ENCODE results near the gene PPM1J. TPM values are rescaled to one million over a fixed set of nuclear protein-coding genes. Genes with fewer than 3 reads are reported as not detected.
A peak's percentile ranks its signal among the peaks of the same experiment; 100 is the strongest.
"Not testable (repeated sequence)": the region's sequence is repeated elsewhere in the genome, so short reads cannot be mapped to it uniquely, and the experiment has no call there.

The PPM1J gene
- total RNA-seq, 1 donor from 2014 or later = 5.2 TPM

DNA sequence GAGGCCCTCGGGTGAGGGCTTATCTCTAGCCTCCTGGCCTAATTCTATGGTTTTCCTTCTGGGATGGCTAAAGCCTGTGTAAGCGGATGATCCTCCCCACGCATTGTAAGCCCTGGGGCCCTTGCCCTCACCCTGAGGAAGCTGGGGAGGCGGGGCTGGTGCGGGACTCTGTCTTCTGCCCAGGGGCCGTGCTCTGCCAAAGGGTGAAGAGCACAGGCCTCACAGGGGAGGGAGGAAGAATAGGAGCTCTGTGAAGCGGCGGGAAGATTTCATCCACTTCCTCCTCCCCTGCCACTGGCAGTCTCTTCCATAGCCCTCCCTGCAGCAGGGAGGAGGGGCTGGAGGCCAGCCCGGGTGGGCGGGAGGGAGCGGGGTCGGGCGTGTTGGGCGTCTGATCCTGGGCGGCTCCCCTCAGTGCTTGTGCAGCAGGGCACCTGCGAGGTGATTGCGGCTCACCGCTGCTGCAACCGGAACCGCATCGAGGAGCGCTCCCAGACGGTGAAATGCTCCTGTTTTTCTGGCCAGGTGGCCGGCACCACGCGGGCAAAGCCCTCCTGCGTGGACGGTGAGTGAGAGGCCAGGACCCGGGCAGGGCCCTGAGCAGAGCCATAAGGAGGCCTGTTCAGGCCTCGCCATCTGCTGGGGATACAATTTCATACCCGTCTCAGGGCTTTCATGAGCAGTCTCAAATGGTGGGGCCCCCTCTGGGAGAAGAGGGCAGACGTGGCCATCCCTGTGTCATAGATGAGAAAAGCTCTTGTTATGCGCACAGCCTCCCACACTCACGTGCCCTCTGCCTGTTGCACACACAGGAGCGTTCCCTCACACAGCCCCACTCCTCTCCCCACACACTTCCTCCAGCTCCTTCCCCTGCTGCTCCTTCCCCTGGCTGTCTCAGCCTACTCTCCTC lies 7.7 kb upstream of the PPM1J start:
- H3K27me3 ChIP-seq (ENCODE audit: insufficient read depth, low read length) = peaks cover 4% of the 10 kb centered on the region
- H3K36me3 Mint-ChIP-seq (ENCODE audit: low read depth, unreplicated experiment) = no peaks in the 10 kb centered on the region
- peak overlapping the region; percentile 86 for H3K27ac Mint-ChIP-seq (ENCODE audit: unreplicated experiment)
- H3K79me2 ChIP-seq (ENCODE audit: insufficient read depth, low read length) = no peaks in the 10 kb centered on the region
- no peak overlapping the region for H3K4me3 Mint-ChIP-seq (ENCODE audit: unreplicated experiment)
- peaks cover 16% of the 10 kb centered on the region for H3K4me1 Mint-ChIP-seq (ENCODE audit: low read depth, unreplicated experiment)
- peaks cover 16% of the 10 kb centered on the region for H3K27me3 Mint-ChIP-seq (ENCODE audit: low read depth, unreplicated experiment)
- FAIRE-seq (no peak), DNase-seq (ENCODE audit: low read depth) (no peak)
- no peaks in the 10 kb centered on the region for H3K9me3 Mint-ChIP-seq (ENCODE audit: unreplicated experiment)
- no peaks in the 10 kb centered on the region for H3K9me3 ChIP-seq (ENCODE audit: insufficient read depth, low read depth, low read length)
- peaks cover 17% of the 10 kb centered on the region for H3K4me1 ChIP-seq (ENCODE audit: insufficient read depth, low read length)
- no peak overlapping the region for H3K27ac ChIP-seq (ENCODE audit: low read depth, low read length)
- no peaks in the 10 kb centered on the region for H3K36me3 ChIP-seq (ENCODE audit: insufficient read depth, low read length)
- no peak overlapping the region for H3K4me3 ChIP-seq (ENCODE audit: insufficient read depth, low read depth, low read length)
- peak overlapping the region; percentile 68 for H3K4me2 ChIP-seq (ENCODE audit: low read length)
- peak overlapping the region; percentile 18 for H3K9ac ChIP-seq (ENCODE audit: low read length)
- H2AFZ ChIP-seq (ENCODE audit: low read depth, low read length) = peak overlapping the region; percentile 81
- TF ChIP-seq, protein P1, sequence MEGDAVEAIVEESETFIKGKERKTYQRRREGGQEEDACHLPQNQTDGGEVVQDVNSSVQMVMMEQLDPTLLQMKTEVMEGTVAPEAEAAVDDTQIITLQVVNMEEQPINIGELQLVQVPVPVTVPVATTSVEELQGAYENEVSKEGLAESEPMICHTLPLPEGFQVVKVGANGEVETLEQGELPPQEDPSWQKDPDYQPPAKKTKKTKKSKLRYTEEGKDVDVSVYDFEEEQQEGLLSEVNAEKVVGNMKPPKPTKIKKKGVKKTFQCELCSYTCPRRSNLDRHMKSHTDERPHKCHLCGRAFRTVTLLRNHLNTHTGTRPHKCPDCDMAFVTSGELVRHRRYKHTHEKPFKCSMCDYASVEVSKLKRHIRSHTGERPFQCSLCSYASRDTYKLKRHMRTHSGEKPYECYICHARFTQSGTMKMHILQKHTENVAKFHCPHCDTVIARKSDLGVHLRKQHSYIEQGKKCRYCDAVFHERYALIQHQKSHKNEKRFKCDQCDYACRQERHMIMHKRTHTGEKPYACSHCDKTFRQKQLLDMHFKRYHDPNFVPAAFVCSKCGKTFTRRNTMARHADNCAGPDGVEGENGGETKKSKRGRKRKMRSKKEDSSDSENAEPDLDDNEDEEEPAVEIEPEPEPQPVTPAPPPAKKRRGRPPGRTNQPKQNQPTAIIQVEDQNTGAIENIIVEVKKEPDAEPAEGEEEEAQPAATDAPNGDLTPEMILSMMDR (IDR thresholded peaks at IDR 0.05; ENCODE audit: insufficient read depth, low read depth, low read length) = no peak
- TF ChIP-seq EZH2 (IDR thresholded peaks at IDR 0.05; ENCODE audit: insufficient read depth, low read length) = no peak
- no peaks in the 10 kb centered on the region for H4K20me1 ChIP-seq (ENCODE audit: insufficient read depth, low read length)

DNA sequence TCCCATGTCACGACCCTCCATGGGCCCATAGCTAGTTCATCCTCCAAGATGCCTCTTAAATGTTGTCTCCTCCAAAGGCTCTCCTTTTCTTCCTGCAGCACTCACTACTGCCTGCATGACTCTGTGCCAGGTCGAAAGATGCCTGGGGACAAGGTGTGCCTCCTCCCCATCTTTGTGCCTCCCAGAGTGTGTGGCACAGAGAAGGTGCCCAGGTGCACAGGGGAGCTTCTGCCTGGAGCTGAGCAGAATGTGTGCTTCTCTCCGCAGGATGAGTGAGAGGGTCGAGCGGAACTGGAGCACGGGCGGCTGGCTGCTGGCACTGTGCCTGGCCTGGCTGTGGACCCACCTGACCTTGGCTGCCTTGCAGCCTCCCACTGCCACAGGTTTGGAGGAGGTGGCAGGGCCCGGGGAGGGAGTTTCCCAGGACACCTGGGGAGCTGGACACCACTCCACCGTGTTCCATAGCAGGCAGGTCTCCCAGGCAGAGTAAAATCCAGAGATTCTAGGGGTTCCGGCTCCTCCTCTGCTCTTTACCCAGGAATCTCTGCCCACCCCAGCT lies 6.9 kb upstream of the PPM1J start:
- no peak for TF ChIP-seq EZH2 (IDR thresholded peaks at IDR 0.05; ENCODE audit: insufficient read depth, low read length)
- TF ChIP-seq, protein P1 (IDR thresholded peaks at IDR 0.05; ENCODE audit: insufficient read depth, low read depth, low read length) = no peak
- Mint-ChIP-seq H3K36me3 (ENCODE audit: low read depth, unreplicated experiment) (no peaks in the 10 kb centered on the region), H3K4me3 (ENCODE audit: unreplicated experiment) (no peak overlapping the region), H3K27me3 (ENCODE audit: low read depth, unreplicated experiment) (peaks cover 16% of the 10 kb centered on the region), H3K9me3 (ENCODE audit: unreplicated experiment) (no peaks in the 10 kb centered on the region), H3K4me1 (ENCODE audit: low read depth, unreplicated experiment) (peaks cover 13% of the 10 kb centered on the region), H3K27ac (ENCODE audit: unreplicated experiment) (no peak overlapping the region)
- peak overlapping the region; percentile 81 for H2AFZ ChIP-seq (ENCODE audit: low read depth, low read length)
- no peak for DNase-seq (ENCODE audit: low read depth)
- no peak overlapping the region for H3K4me3 ChIP-seq (ENCODE audit: insufficient read depth, low read depth, low read length)
- H3K9me3 ChIP-seq (ENCODE audit: insufficient read depth, low read depth, low read length) = no peaks in the 10 kb centered on the region
- no peak overlapping the region for H3K27ac ChIP-seq (ENCODE audit: low read depth, low read length)
- H3K27me3 ChIP-seq (ENCODE audit: insufficient read depth, low read length) = peaks cover 4% of the 10 kb centered on the region
- H3K79me2 ChIP-seq (ENCODE audit: insufficient read depth, low read length) = no peaks in the 10 kb centered on the region
- no peaks in the 10 kb centered on the region for H3K36me3 ChIP-seq (ENCODE audit: insufficient read depth, low read length)
- H3K4me2 ChIP-seq (ENCODE audit: low read length) = no peak overlapping the region
- peaks cover 17% of the 10 kb centered on the region for H3K4me1 ChIP-seq (ENCODE audit: insufficient read depth, low read length)
- FAIRE-seq = no peak
- no peak overlapping the region for H3K9ac ChIP-seq (ENCODE audit: low read length)
- H4K20me1 ChIP-seq (ENCODE audit: insufficient read depth, low read length) = no peaks in the 10 kb centered on the region

GRCh38 chr1:112721294-112721693 lies 6.2 kb upstream of the PPM1J start:
- DNase-seq (ENCODE audit: low read depth); H3K36me3 ChIP-seq (ENCODE audit: insufficient read depth, low read length); H3K4me2 ChIP-seq (ENCODE audit: low read length); H3K36me3 Mint-ChIP-seq (ENCODE audit: low read depth, unreplicated experiment); H3K27ac ChIP-seq (ENCODE audit: low read depth, low read length); H3K9ac ChIP-seq (ENCODE audit: low read length); H3K4me3 Mint-ChIP-seq (ENCODE audit: unreplicated experiment); H3K27me3 ChIP-seq (ENCODE audit: insufficient read depth, low read length); H3K9me3 Mint-ChIP-seq (ENCODE audit: unreplicated experiment); H3K79me2 ChIP-seq (ENCODE audit: insufficient read depth, low read length); H2AFZ ChIP-seq (ENCODE audit: low read depth, low read length); H3K27ac Mint-ChIP-seq (ENCODE audit: unreplicated experiment); H3K4me3 ChIP-seq (ENCODE audit: insufficient read depth, low read depth, low read length); FAIRE-seq; H4K20me1 ChIP-seq (ENCODE audit: insufficient read depth, low read length); H3K9me3 ChIP-seq (ENCODE audit: insufficient read depth, low read depth, low read length): not testable (repeated sequence)
- peaks cover 14% of the 10 kb centered on the region for H3K4me1 Mint-ChIP-seq (ENCODE audit: low read depth, unreplicated experiment)
- peaks cover 16% of the 10 kb centered on the region for H3K27me3 Mint-ChIP-seq (ENCODE audit: low read depth, unreplicated experiment)
- peaks cover 17% of the 10 kb centered on the region for H3K4me1 ChIP-seq (ENCODE audit: insufficient read depth, low read length)
